Dendritic cell treated with granulocyte-macrophage colony-stimulating factor and Interleukin-4, amounts not matched to agents 40 ng/mL and 50 ng/mL, for 4 days (primary cell): ENCODE measurements around the gene OMA1.

ENCODE experiments used
- H3K27ac Mint-ChIP-seq: one replicate; pipeline ENCODE4 v1.8.0; 2022; ENCODE audit warnings: mild to moderate bottlenecking, mixed read lengths
- H3K27me3 Mint-ChIP-seq: one replicate; pipeline ENCODE4 v1.8.0; 2022; ENCODE audit warnings: mild to moderate bottlenecking, mixed read lengths
- H3K36me3 Mint-ChIP-seq: one replicate; pipeline ENCODE4 v1.8.0; 2022; ENCODE audit warnings: low read depth, mixed read lengths
- H3K4me1 Mint-ChIP-seq: one replicate; pipeline ENCODE4 v1.8.0; 2022; ENCODE audit warnings: low read depth, mixed read lengths
- H3K4me3 Mint-ChIP-seq: one replicate; pipeline ENCODE4 v1.8.0; 2022; ENCODE audit warnings: mild to moderate bottlenecking, moderate library complexity, mixed read lengths
- H3K9me3 Mint-ChIP-seq: one replicate; pipeline ENCODE4 v1.8.0; 2022; ENCODE audit warnings: mixed read lengths
- intact Hi-C: fragments of 100-400 bp; cut with micrococcal nuclease; formaldehyde crosslinking; loops from one replicate; pipeline ENCODE4 v1.15.0; 2022

The OMA1 gene

GRCh38 chr1:58454385-58454784 lies 92.1 kb downstream of the OMA1 start:
- Mint-ChIP-seq H3K4me3 (no peak overlapping the region), H3K9me3 (no peaks in the 10 kb centered on the region), H3K27me3 (no peaks in the 10 kb centered on the region), H3K36me3 (no peaks in the 10 kb centered on the region), H3K27ac (no peak overlapping the region), H3K4me1 (no peaks in the 10 kb centered on the region)
- intact Hi-C loops = no loop called here

DNA sequence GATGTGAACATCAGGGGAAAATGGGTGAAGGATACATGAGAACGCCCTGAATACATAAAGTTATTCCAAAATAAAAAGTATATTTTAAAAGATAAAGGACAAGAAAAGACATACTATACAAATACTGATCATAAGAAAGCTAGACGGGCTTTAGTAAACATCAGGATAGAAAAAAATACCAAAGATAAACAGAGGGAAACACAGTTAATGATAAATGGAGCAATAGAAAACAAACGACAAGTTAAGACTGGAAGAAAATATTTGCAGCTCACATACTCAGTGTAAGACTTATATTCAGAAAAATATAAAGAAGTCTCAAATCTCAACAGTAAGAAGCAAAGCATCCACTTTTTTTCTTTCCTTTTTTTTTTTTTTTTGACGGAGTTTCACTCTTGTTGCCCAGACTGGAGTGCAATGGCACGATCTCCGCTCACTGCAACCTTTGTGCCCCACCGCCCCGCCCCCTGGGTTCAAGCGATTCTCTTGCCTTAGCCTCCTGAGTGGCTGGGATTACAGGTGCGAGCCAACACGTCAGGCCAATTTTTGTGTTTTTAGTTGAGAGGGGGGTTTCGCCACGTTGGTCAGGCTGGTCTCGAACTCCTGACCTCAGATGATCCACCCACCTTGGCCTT lies 94.8 kb downstream of the OMA1 start:
- no peak overlapping the region for H3K27ac Mint-ChIP-seq
- intact Hi-C loops = no loop called here
- no peaks in the 10 kb centered on the region for H3K9me3 Mint-ChIP-seq
- H3K4me1 Mint-ChIP-seq = no peaks in the 10 kb centered on the region
- H3K36me3 Mint-ChIP-seq = no peaks in the 10 kb centered on the region
- H3K27me3 Mint-ChIP-seq = no peaks in the 10 kb centered on the region
- no peak overlapping the region for H3K4me3 Mint-ChIP-seq

GRCh38 chr1:58447886-58448285 lies 98.6 kb downstream of the OMA1 start:
- Mint-ChIP-seq H3K9me3 (no peaks in the 10 kb centered on the region), H3K27me3 (no peaks in the 10 kb centered on the region), H3K4me1 (no peaks in the 10 kb centered on the region), H3K27ac (no peak overlapping the region), H3K4me3 (no peak overlapping the region), H3K36me3 (no peaks in the 10 kb centered on the region)
- intact Hi-C loops = no loop called here

DNA sequence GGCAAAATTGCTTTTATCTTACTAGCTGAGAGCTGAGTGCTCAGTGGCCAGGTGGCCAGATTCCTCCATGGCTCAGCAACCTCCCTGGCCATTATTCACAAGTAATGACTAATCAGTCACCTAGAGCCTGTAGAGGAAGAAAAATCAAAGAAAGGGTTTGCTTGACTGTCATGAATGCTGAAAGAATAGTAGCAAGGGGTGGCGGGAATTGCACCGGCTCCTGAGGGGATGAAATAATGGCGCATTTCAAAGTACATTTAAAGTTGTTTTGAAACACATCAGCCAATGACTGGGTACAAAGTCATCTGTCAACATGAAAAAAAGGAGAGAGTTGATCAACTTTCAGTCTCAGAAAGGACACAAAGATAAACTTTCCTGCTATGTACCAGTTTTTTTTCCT lies 99.5 kb downstream of the OMA1 start:
- Mint-ChIP-seq H3K27me3 (no peaks in the 10 kb centered on the region), H3K27ac (no peak overlapping the region), H3K9me3 (no peaks in the 10 kb centered on the region), H3K4me1 (no peaks in the 10 kb centered on the region), H3K4me3 (no peak overlapping the region), H3K36me3 (no peaks in the 10 kb centered on the region)
- intact Hi-C loops = no loop called here

DNA sequence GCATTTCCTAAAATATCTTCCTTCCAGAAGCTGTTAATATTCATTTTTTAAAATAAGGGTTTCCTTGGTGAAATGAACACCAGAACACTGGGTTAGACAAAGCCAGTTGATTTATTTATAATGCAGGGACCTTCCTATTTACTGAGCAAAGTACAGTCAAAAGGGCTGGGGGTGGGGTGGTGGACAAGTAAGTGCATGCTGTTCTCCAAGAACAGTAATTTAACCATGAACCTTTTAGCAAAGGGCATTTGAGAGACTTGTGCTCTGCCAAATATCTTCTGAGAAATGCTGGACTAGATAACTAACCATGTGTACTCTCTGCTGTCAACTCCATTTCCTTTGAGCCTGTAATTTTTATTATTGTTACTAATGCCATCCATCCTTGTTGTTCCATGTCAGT lies 100.2 kb downstream of the OMA1 start:
- no peaks in the 10 kb centered on the region for H3K27me3 Mint-ChIP-seq
- no peaks in the 10 kb centered on the region for H3K36me3 Mint-ChIP-seq
- no peaks in the 10 kb centered on the region for H3K4me1 Mint-ChIP-seq
- no peak overlapping the region for H3K27ac Mint-ChIP-seq
- H3K4me3 Mint-ChIP-seq = no peak overlapping the region
- intact Hi-C loops = no loop called here
- no peaks in the 10 kb centered on the region for H3K9me3 Mint-ChIP-seq

- H3K27ac Mint-ChIP-seq = no peak overlapping the region
- no peak overlapping the region for H3K4me3 Mint-ChIP-seq
- no peaks in the 10 kb centered on the region for H3K9me3 Mint-ChIP-seq
- no peaks in the 10 kb centered on the region for H3K36me3 Mint-ChIP-seq
- H3K4me1 Mint-ChIP-seq = no peaks in the 10 kb centered on the region
- intact Hi-C loops = no loop called here
- no peaks in the 10 kb centered on the region for H3K27me3 Mint-ChIP-seq
Observed at GRCh38 chr1:58443986-58444868, 102.3 kb downstream of the OMA1 start.

DNA sequence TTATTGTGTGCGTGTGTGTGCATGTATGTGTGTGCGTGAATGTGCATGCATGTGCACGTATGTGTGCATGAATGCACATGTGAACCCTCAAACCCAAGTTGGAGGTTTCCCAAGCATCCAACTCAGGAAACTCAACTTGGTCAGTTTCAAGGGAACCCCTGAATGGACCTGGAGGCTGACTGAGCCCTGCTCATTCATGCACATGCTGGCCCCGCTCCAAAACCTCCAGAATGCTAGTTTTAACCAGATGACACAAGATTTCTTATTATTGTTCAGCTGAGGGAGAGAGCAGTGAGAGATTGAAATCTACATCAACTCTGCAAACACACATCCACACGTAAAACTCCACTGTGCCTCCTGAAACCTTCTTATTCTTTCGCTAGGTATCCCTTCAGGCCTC lies 104.4 kb downstream of the OMA1 start:
- no peak overlapping the region for H3K27ac Mint-ChIP-seq

DNA sequence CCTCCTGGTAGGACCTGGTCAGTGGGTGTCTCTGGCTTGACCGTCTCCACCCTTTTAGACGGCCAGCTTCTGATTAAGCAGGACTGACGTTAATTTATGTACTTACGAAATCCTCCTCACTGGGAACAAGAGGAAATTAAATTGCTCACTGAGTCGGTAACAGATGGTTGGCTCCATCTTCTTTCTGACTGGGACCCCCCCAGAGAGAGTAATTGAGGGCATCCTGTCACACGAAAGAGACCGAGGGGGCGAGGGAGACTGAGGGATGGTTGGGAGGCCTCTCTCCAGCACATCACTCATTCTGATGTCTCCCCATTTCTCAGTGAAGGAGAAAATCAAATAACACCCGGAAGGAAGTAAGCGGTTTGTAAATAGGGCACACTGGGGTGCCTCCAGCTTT lies 104.8 kb downstream of the OMA1 start:
- no peaks in the 10 kb centered on the region for H3K36me3 Mint-ChIP-seq
- no peak overlapping the region for H3K27ac Mint-ChIP-seq
- intact Hi-C loops = no loop called here
- no peak overlapping the region for H3K4me3 Mint-ChIP-seq
- H3K27me3 Mint-ChIP-seq = no peaks in the 10 kb centered on the region
- no peaks in the 10 kb centered on the region for H3K9me3 Mint-ChIP-seq
- no peaks in the 10 kb centered on the region for H3K4me1 Mint-ChIP-seq

More for the DNA sequence above, 104.4 kb downstream of the OMA1 start:
- Mint-ChIP-seq H3K4me3 (no peak overlapping the region), H3K4me1 (no peaks in the 10 kb centered on the region), H3K27me3 (no peaks in the 10 kb centered on the region), H3K9me3 (no peaks in the 10 kb centered on the region), H3K36me3 (no peaks in the 10 kb centered on the region)
- intact Hi-C loops = no loop called here

DNA sequence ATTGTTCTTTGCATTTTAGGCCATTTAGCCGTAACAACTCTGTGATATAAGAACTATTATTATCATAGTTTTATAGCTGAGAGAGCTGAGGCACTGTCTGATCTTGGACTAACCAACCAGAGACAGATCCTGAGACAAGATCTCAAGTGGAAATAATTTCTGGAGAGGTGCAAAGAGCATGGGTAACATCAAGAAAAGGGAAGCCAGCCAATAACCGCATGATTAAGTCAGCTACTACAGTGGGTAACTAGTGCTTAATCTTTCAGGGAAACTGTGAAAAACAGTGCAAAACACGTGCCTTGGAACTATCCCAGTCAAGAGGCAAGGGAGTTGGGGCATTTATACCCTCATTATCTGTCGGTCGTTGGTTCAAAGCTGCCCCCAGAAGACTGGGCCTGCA lies 105.8 kb downstream of the OMA1 start:
- H3K36me3 Mint-ChIP-seq = no peaks in the 10 kb centered on the region
- intact Hi-C loops = no loop called here
- H3K4me1 Mint-ChIP-seq = no peaks in the 10 kb centered on the region
- H3K4me3 Mint-ChIP-seq = no peak overlapping the region
- no peaks in the 10 kb centered on the region for H3K9me3 Mint-ChIP-seq
- no peak overlapping the region for H3K27ac Mint-ChIP-seq
- H3K27me3 Mint-ChIP-seq = no peaks in the 10 kb centered on the region

GRCh38 chr1:58439946-58440345 lies 106.6 kb downstream of the OMA1 start:
- intact Hi-C loops = no loop called here
- Mint-ChIP-seq H3K4me3 (no peak overlapping the region), H3K9me3 (no peaks in the 10 kb centered on the region), H3K27me3 (no peaks in the 10 kb centered on the region), H3K4me1 (no peaks in the 10 kb centered on the region), H3K27ac (no peak overlapping the region), H3K36me3 (no peaks in the 10 kb centered on the region)

GRCh38 chr1:58438468-58438867 lies 108.1 kb downstream of the OMA1 start:
- intact Hi-C loops = no loop called here
- no peaks in the 10 kb centered on the region for H3K27me3 Mint-ChIP-seq

GRCh38 chr1:58437623-58438022 lies 108.9 kb downstream of the OMA1 start:
- H3K4me1 Mint-ChIP-seq = no peaks in the 10 kb centered on the region
- H3K4me3 Mint-ChIP-seq = no peak overlapping the region
- H3K36me3 Mint-ChIP-seq = no peaks in the 10 kb centered on the region
- H3K27me3 Mint-ChIP-seq = no peaks in the 10 kb centered on the region
- intact Hi-C loops = no loop called here
- H3K9me3 Mint-ChIP-seq = no peaks in the 10 kb centered on the region
- H3K27ac Mint-ChIP-seq = no peak overlapping the region

More at GRCh38 chr1:58438468-58438867, 108.1 kb downstream of the OMA1 start:
- no peak overlapping the region for H3K4me3 Mint-ChIP-seq
- H3K9me3 Mint-ChIP-seq = no peaks in the 10 kb centered on the region
- no peaks in the 10 kb centered on the region for H3K4me1 Mint-ChIP-seq
- no peaks in the 10 kb centered on the region for H3K36me3 Mint-ChIP-seq
- no peak overlapping the region for H3K27ac Mint-ChIP-seq

GRCh38 chr1:58436615-58437297 lies 109.8 kb downstream of the OMA1 start:
- H3K27me3 Mint-ChIP-seq = no peaks in the 10 kb centered on the region
- intact Hi-C loops = no loop called here
- no peaks in the 10 kb centered on the region for H3K9me3 Mint-ChIP-seq
- H3K27ac Mint-ChIP-seq = no peak overlapping the region
- H3K36me3 Mint-ChIP-seq = no peaks in the 10 kb centered on the region
- no peaks in the 10 kb centered on the region for H3K4me1 Mint-ChIP-seq
- no peak overlapping the region for H3K4me3 Mint-ChIP-seq

DNA sequence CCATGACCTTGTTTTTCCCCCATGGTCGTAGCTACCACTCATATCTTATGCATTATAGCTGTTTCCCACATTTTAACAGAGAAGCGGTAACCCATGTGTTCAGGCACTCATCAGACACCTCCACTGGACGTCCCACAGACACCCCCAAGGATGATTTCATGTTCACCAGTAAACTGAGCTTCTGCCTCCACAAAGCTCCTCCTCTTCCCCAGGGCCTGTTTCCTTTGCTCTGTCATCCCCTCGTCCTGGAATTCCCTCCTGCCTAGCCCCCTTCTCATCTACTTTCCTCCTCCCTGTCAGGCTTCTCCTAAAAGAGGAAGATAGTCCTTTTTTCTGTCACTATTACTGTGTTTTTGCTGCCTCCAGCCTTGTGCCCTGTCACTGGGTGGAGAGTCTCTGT lies 111.2 kb downstream of the OMA1 start:
- Mint-ChIP-seq H3K9me3 (no peaks in the 10 kb centered on the region), H3K36me3 (no peaks in the 10 kb centered on the region), H3K4me3 (no peak overlapping the region), H3K4me1 (no peaks in the 10 kb centered on the region), H3K27ac (no peak overlapping the region), H3K27me3 (no peaks in the 10 kb centered on the region)
- intact Hi-C loops = no loop called here
